ENCODE results near the gene CCDC188. TPM values are rescaled to one million over a fixed set of nuclear protein-coding genes. Genes with fewer than 3 reads are reported as not detected.

The CCDC188 gene
- total and polyA plus RNA-seq, 2 of the 8 experiments (the other 6 are each of a cell fraction or from before 2014, with no cell fraction given), result not detected

DNA sequence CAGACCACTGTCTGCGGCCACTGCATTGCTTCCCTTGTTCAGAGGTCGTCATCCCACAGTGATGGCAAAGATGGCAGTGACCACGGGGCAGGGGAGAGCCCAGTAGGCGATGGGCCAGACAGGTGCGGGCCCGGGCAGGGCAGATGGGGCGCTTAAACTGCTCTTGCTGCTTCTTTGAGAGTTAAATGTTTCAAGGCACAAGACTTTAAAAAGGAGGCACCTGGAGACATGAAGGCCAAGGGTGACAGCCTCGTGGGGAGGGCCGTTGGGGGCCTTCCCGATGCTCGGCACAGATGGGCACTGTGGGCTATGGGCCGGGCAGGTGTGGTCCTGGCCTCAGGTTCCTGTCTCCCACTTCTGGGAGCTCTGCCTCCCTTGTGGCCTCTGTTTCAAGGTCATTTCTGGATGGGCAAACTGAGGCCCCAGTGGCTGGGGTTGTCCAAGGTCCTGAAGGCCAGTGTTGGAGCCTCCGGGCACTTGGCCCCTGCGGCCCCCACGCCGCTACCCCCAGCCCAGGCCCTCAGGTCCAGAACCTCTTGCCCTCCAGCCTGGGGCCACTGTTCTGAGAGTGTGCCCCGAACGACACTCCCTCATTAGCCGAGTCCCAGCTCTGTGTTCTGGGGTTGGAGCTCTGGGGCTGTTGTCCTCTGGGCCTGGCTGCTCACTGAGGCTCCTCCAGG, 16.9 kb upstream of the CCDC188 start:
- H3K9ac ChIP-seq (replicated peaks in 1 of 4; ENCODE audit: extremely low read depth in 1 of 4, low read depth in 3 of 4, low read length in 3 of 4), result no peak overlapping the region
- WGBS, 2 experiments (ENCODE audit: extremely low coverage in 1 of 2, insufficient coverage in 1 of 2, insufficient read length in 1 of 2, insufficient replicate concordance in 2 of 2, low coverage in 1 of 2, low lambda C conversion rate in 2 of 2, missing lambda C conversion rate in 1 of 2), result 90% methylated on average over 19 of the region's 19 CpGs; no CpG with 5 or more reads in 1 of the 2 experiments
- no peak overlapping the region for H2BK15ac ChIP-seq (ENCODE audit: low read length)
- H3K27me3 ChIP-seq (replicated peaks in 1 of 4; ENCODE audit: control insufficient read depth in 3 of 4, extremely low read depth in 1 of 4, insufficient read depth in 3 of 4, low read length in 3 of 4), result no peaks in the 10 kb centered on the region
- H3K79me1 ChIP-seq (ENCODE audit: low read depth, low read length), result no peaks in the 10 kb centered on the region
- DNase-seq (ENCODE audit: low read depth in 1 of 2, low spot score in 2 of 2) (no peak), FAIRE-seq (no peak)
- no peak overlapping the region for H3K23ac ChIP-seq (ENCODE audit: insufficient read length)
- no peak overlapping the region for H3K4me3 ChIP-seq (ENCODE audit: extremely low read depth in 1 of 4, insufficient read depth in 2 of 4, low read depth in 3 of 4, low read length in 4 of 4)
- H4K8ac ChIP-seq (ENCODE audit: extremely low read depth, insufficient read depth, low read length), result no peak overlapping the region
- no peak overlapping the region for H3K27ac ChIP-seq (ENCODE audit: low read depth, low read length)
- no peaks in the 10 kb centered on the region; a peak in 1 of 4 replicates for H3K9me3 ChIP-seq (ENCODE audit: insufficient read depth in 2 of 2, low read depth in 1 of 2, low read length in 1 of 2)
- no peak overlapping the region for H3K14ac ChIP-seq (ENCODE audit: insufficient read length)
- no peak overlapping the region for H4K91ac ChIP-seq (replicated peaks; ENCODE audit: insufficient read length, low read length)
- no peak overlapping the region for H4K5ac ChIP-seq (ENCODE audit: insufficient read length, low read depth, low read length)
- no peak overlapping the region for H2BK12ac ChIP-seq (ENCODE audit: low read depth, low read length)
- no peaks in the 10 kb centered on the region for H3K36me3 ChIP-seq (ENCODE audit: control insufficient read depth in 2 of 4, insufficient read depth in 4 of 4, low read length in 3 of 4)
- no peak overlapping the region for H2AK5ac ChIP-seq (ENCODE audit: low read depth, low read length)
- H2BK20ac ChIP-seq (ENCODE audit: low read length), result no peak overlapping the region
- no peaks in the 10 kb centered on the region for H3K4me1 ChIP-seq (replicated peaks in 1 of 4; ENCODE audit: control insufficient read depth in 3 of 4, insufficient read depth in 4 of 4, low read length in 3 of 4)
- H3K4ac ChIP-seq (replicated peaks; ENCODE audit: insufficient read length, low read depth, low read length), result no peak overlapping the region
- H3K18ac ChIP-seq (ENCODE audit: extremely low read depth, low read length), result no peak overlapping the region; the same call in 1 of the 2 replicates
- ChIA-PET CTCF (ENCODE audit: partially characterized antibody) (interaction anchor here (0.8 to 2.7 kb wide), 7 partner anchors 10 to 117 kb away, joined by 3 to 11 read pairs (median 5); no protein-coding TSS in a partner anchor), POLR2A (ENCODE audit: partially characterized antibody) (no interaction called here)
- peaks cover 0 to 1% of the 10 kb centered on the region in 2 experiments for H4K20me1 ChIP-seq (replicated peaks in 1 of 2; ENCODE audit: control insufficient read depth in 1 of 2, insufficient read depth in 2 of 2, low read length in 2 of 2)
- TF ChIP-seq CHD2 (IDR thresholded peaks at IDR 0.05; ENCODE audit: low read length) (no peak), BCL11A (IDR thresholded peaks at IDR 0.05; ENCODE audit: low read depth in 2 of 2, low read length in 2 of 2) (no peak), KDM5A (IDR thresholded peaks at IDR 0.05; ENCODE audit: low read length) (no peak), TCF12 (IDR thresholded peaks at IDR 0.05; ENCODE audit: low read depth, low read length) (no peak), SAP30 (IDR thresholded peaks at IDR 0.05; ENCODE audit: insufficient read depth, insufficient replicate concordance, low read length) (no peak), SP2 (IDR thresholded peaks at IDR 0.05; ENCODE audit: low read length) (no peak), EP300 (IDR thresholded peaks at IDR 0.05; ENCODE audit: borderline replicate concordance in 1 of 2, low read depth in 2 of 2, low read length in 2 of 2) (no peak), POU5F1 (IDR thresholded peaks at IDR 0.05; ENCODE audit: low read depth, low read length) (no peak), SUZ12 (IDR thresholded peaks at IDR 0.05; ENCODE audit: low read length) (no peak)
- TF ChIP-seq, protein P1, sequence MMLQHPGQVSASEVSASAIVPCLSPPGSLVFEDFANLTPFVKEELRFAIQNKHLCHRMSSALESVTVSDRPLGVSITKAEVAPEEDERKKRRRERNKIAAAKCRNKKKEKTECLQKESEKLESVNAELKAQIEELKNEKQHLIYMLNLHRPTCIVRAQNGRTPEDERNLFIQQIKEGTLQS (IDR thresholded peaks at IDR 0.05; ENCODE audit: insufficient read depth, low read depth, low read length), result no peak
- peaks cover 10% of the 10 kb centered on the region; the same call in 1 of the 2 replicates for H3K23me2 ChIP-seq (ENCODE audit: low read depth, low read length)
- H2AFZ ChIP-seq (ENCODE audit: low read length), result no peak overlapping the region
- H2BK120ac ChIP-seq (replicated peaks; ENCODE audit: low read depth, low read length), result no peak overlapping the region
- no peak overlapping the region for H3K4me2 ChIP-seq (ENCODE audit: insufficient read depth in 1 of 2, low read depth in 2 of 2, low read length in 2 of 2)
- peak overlapping the region; percentile 6 for H3K56ac ChIP-seq (replicated peaks; ENCODE audit: insufficient read length, low read depth, low read length)
- H2BK5ac ChIP-seq (ENCODE audit: low read depth, low read length), result no peak overlapping the region
- no peaks in the 10 kb centered on the region for H3K79me2 ChIP-seq (ENCODE audit: control insufficient read depth in 1 of 2, insufficient read depth in 2 of 2, low read length in 2 of 2)
